Measurements from ENCODE around the gene PREB.

DNA sequence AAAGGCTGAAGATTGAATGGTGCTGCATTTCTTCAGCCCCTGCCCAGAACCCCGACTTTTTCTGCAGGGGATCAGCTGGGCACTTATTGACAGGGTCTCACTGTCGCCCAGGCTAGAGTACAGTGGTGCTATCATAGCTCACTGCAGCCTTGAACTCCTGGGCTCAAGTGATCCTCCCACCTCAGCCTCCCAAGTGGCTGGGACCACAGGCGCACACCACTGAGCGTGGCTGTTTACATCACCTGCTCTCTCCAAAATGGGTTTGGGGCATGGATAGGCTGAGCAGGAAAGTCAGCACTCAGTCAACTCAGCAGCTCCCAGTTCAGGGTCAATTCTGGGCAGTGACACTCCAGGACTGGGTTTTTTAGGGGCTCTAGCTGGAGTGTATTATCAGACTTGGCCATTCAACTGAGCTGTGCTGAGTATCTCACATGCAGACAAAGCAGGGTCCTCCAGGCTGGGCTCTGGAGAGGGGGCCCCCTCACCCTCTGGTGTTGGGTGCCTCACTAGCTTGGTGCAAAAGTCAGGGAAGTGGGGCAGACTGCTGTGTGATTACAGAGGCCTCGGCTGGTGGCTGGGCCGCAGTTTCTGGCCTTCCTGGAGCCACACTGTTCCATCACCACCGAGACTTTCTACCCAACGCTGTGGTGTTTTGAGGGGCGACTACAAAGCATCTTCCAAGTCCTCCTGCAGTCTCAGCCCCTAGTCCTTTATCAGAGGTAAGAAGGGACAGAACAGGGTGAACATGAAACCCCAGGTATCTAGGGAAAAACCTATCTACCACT, 6.4 kb downstream of the PREB start:
- no peak for TF ChIP-seq EZH2 (IDR thresholded peaks at IDR 0.05; ENCODE audit: borderline replicate concordance, low read depth, low read length, poor library complexity, severe bottlenecking)
- TF ChIP-seq, protein P1, sequence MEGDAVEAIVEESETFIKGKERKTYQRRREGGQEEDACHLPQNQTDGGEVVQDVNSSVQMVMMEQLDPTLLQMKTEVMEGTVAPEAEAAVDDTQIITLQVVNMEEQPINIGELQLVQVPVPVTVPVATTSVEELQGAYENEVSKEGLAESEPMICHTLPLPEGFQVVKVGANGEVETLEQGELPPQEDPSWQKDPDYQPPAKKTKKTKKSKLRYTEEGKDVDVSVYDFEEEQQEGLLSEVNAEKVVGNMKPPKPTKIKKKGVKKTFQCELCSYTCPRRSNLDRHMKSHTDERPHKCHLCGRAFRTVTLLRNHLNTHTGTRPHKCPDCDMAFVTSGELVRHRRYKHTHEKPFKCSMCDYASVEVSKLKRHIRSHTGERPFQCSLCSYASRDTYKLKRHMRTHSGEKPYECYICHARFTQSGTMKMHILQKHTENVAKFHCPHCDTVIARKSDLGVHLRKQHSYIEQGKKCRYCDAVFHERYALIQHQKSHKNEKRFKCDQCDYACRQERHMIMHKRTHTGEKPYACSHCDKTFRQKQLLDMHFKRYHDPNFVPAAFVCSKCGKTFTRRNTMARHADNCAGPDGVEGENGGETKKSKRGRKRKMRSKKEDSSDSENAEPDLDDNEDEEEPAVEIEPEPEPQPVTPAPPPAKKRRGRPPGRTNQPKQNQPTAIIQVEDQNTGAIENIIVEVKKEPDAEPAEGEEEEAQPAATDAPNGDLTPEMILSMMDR (conservative IDR thresholded peaks at IDR 0.05; ENCODE audit: low read depth, low read length), result no peak

Measured in A673 (cell line).